ENCODE measurements around the gene MED12L.

MED12L gene

GRCh38 chr3:151276687-151277042 lies 191.2 kb downstream of the MED12L start:
- no peak for TF ChIP-seq ESRRG (CRISPR knock-in tag; IDR thresholded peaks at IDR 0.05)
- no peak for TF ChIP-seq CREB5 (CRISPR knock-in tag; IDR thresholded peaks at IDR 0.05; ENCODE audit: low read depth)
- no peak for TF ChIP-seq ZNF565 (CRISPR knock-in tag; conservative IDR thresholded peaks at IDR 0.05; ENCODE audit: low read depth)
- TF ChIP-seq OSR1 (CRISPR knock-in tag; IDR thresholded peaks at IDR 0.05) = no peak
- TF ChIP-seq ISL1 (CRISPR knock-in tag; IDR thresholded peaks at IDR 0.05) = no peak
- TF ChIP-seq SNAI2 (CRISPR knock-in tag; IDR thresholded peaks at IDR 0.05) = no peak
- no peak for TF ChIP-seq PATZ1 (CRISPR knock-in tag; IDR thresholded peaks at IDR 0.05; ENCODE audit: borderline replicate concordance)
- no peak for TF ChIP-seq GLIS3 (CRISPR knock-in tag; IDR thresholded peaks at IDR 0.05)
- TF ChIP-seq RARB (CRISPR knock-in tag; IDR thresholded peaks at IDR 0.05) = no peak
- ATAC-seq = no peak

- ATAC-seq = no peak
- TF ChIP-seq CREB5 (CRISPR knock-in tag; IDR thresholded peaks at IDR 0.05; ENCODE audit: low read depth) (no peak), ESRRG (CRISPR knock-in tag; IDR thresholded peaks at IDR 0.05) (no peak), CSRNP3 (CRISPR knock-in tag; IDR thresholded peaks at IDR 0.05) (no peak), ZFP30 (CRISPR knock-in tag; IDR thresholded peaks at IDR 0.05) (no peak), ZFP3 (CRISPR knock-in tag; IDR thresholded peaks at IDR 0.05) (no peak), ARNTL (CRISPR knock-in tag; IDR thresholded peaks at IDR 0.05; ENCODE audit: borderline replicate concordance, low read depth) (no peak), ZC3H10 (CRISPR knock-in tag; IDR thresholded peaks at IDR 0.05) (no peak), ZNF70 (CRISPR knock-in tag; IDR thresholded peaks at IDR 0.05) (no peak), POU6F1 (CRISPR knock-in tag; IDR thresholded peaks at IDR 0.05; ENCODE audit: borderline replicate concordance, low read depth) (no peak), TCF4 (CRISPR knock-in tag; IDR thresholded peaks at IDR 0.05; ENCODE audit: borderline replicate concordance) (no peak), ZNF8 (CRISPR knock-in tag; IDR thresholded peaks at IDR 0.05) (no peak), TSHZ2 (CRISPR knock-in tag; IDR thresholded peaks at IDR 0.05) (no peak), BACH2 (CRISPR knock-in tag; IDR thresholded peaks at IDR 0.05; ENCODE audit: borderline replicate concordance) (no peak), CSDC2 (CRISPR knock-in tag; IDR thresholded peaks at IDR 0.05) (no peak), RARB (CRISPR knock-in tag; IDR thresholded peaks at IDR 0.05) (no peak), TOX (CRISPR knock-in tag; IDR thresholded peaks at IDR 0.05; ENCODE audit: borderline replicate concordance) (no peak)
Observed at GRCh38 chr3:151278230-151278629, 192.8 kb downstream of the MED12L start, which contains the start of gene P2RY14. Gene P2RY14, minus strand, starts transcription at chr3:151278542. Its CDS starts 64,226 bp downstream, at chr3:151214316.
